ENCODE results near the gene NCBP3.

GRCh38 chr17:3772764-3773163 is 73.3 kb downstream of the NCBP3 start:
- TF ChIP-seq CTCF (IDR thresholded peaks at IDR 0.05; ENCODE audit: low read length), result no peak
- no peak for TF ChIP-seq EZH2 (optimal IDR thresholded peaks at IDR 0.05; ENCODE audit: low read depth, low read length)
- TF ChIP-seq EZH2phosphoT487 (IDR thresholded peaks at IDR 0.05; ENCODE audit: low read length), result no peak

All from MM.1S (cell line).